Lower lobe of right lung (tissue), 2 donors: ENCODE results near the gene GIMAP8. TPM values are rescaled to one million over a fixed set of nuclear protein-coding genes. Genes with fewer than 3 reads are reported as not detected.

Experiments
- ATAC-seq, 2 donors: fragments of 200-7000 bp; cut with Tn5 transposase; one replicate each; pipeline ENCODE4 v1.9.1; 2020 to 2022; ENCODE audit warnings: mild to moderate bottlenecking in 2 of 2, moderate library complexity in 2 of 2
- DNase-seq: peaks from one replicate; pipeline ENCODE4 v3.0.0-alpha.2; 2020
- H3K27ac ChIP-seq: fragments of 200-600 bp; one replicate; pipeline ENCODE4 v1.8.0; 2022
- H3K27me3 ChIP-seq: fragments of 200-600 bp; one replicate; pipeline ENCODE4 v1.8.0; 2022; ENCODE audit warnings: low read depth
- H3K36me3 ChIP-seq: fragments of 200-600 bp; one replicate; pipeline ENCODE4 v1.8.0; 2022; ENCODE audit warnings: mild to moderate bottlenecking
- H3K4me1 ChIP-seq: fragments of 200-600 bp; one replicate; pipeline ENCODE4 v1.8.0; 2022
- H3K4me3 ChIP-seq: fragments of 200-600 bp; one replicate; pipeline ENCODE4 v1.8.0; 2022; ENCODE audit warnings: mild to moderate bottlenecking
- H3K9me3 ChIP-seq: fragments of 200-600 bp; one replicate; pipeline ENCODE4 v1.8.0; 2022
- CTCF ChIP-seq: fragments of 200-600 bp; IDR thresholded peaks from one replicate; pipeline ENCODE4 v1.8.0; 2022; ENCODE audit warnings: antibody characterized with exemption, mild to moderate bottlenecking
- intact Hi-C: fragments of 100-400 bp; cut with DNase I; formaldehyde crosslinking; loops from one replicate; pipeline ENCODE4 v1.11.0; 2022
- total RNA-seq: library from RNA; stranded (reverse); fragmentation: NEBNext Ultra II Directional; extraction: Animal tissue kit (Norgen Biotek cat#: 25700); gene quantifications from one replicate; pipeline ENCODE4 v1.2.1, GENCODE V29; 2021
- donor health status: DM: no; HTN: yes; CAD: no; lungs with severe emphysema.

The GIMAP8 gene
- total RNA-seq, 1 donor from 2014 or later = 44.4 TPM

- intact Hi-C loops = no loop called here
- no peak for TF ChIP-seq CTCF
- Histone ChIP-seq H3K4me1 (peaks cover 14% of the 10 kb centered on the region), H3K27me3 (no peaks in the 10 kb centered on the region), H3K9me3 (peaks cover 1% of the 10 kb centered on the region), H3K27ac (peak overlapping the region; percentile 20), H3K36me3 (no peaks in the 10 kb centered on the region), H3K4me3 (no peak overlapping the region)
- DNase-seq (no peak), ATAC-seq (peak; percentile 68 to 72)
Measured at GRCh38 chr7:150435390-150436073, 14.9 kb upstream of the GIMAP8 start.

GRCh38 chr7:150439967-150440366 is 10.5 kb upstream of the GIMAP8 start:
- Histone ChIP-seq H3K27ac (no peak overlapping the region), H3K36me3 (no peaks in the 10 kb centered on the region), H3K9me3 (peaks cover 19% of the 10 kb centered on the region), H3K4me1 (peaks cover under 1% of the 10 kb centered on the region), H3K27me3 (no peaks in the 10 kb centered on the region), H3K4me3 (no peak overlapping the region)
- no peak for DNase-seq
- no peak for TF ChIP-seq CTCF
- no peak for ATAC-seq
- intact Hi-C loops = no loop called here

- no peaks in the 10 kb centered on the region for H3K36me3 ChIP-seq
- intact Hi-C loops = no loop called here
- no peaks in the 10 kb centered on the region for H3K27me3 ChIP-seq
- ATAC-seq (no peak), DNase-seq (no peak)
- H3K4me1 ChIP-seq = no peaks in the 10 kb centered on the region
- H3K4me3 ChIP-seq = no peak overlapping the region
- no peak overlapping the region for H3K27ac ChIP-seq
- H3K9me3 ChIP-seq = peaks cover 19% of the 10 kb centered on the region
- TF ChIP-seq CTCF = no peak
Measured at GRCh38 chr7:150441524-150441923, 8.9 kb upstream of the GIMAP8 start.

GRCh38 chr7:150442811-150443210 is 7.6 kb upstream of the GIMAP8 start:
- Histone ChIP-seq H3K27ac (no peak overlapping the region), H3K4me3 (no peak overlapping the region), H3K27me3 (no peaks in the 10 kb centered on the region), H3K4me1 (no peaks in the 10 kb centered on the region), H3K36me3 (no peaks in the 10 kb centered on the region), H3K9me3 (peaks cover 19% of the 10 kb centered on the region)
- ATAC-seq (no peak), DNase-seq (no peak)
- intact Hi-C loops = no loop called here
- TF ChIP-seq CTCF = no peak

GRCh38 chr7:150443793-150444540 is 6.5 kb upstream of the GIMAP8 start:
- Histone ChIP-seq H3K27ac (no peak overlapping the region), H3K4me1 (peaks cover 7% of the 10 kb centered on the region), H3K9me3 (peaks cover 19% of the 10 kb centered on the region), H3K4me3 (no peak overlapping the region), H3K27me3 (no peaks in the 10 kb centered on the region), H3K36me3 (no peaks in the 10 kb centered on the region)
- intact Hi-C loops = no loop called here
- ATAC-seq = no peak
- no peak for DNase-seq
- TF ChIP-seq CTCF = no peak
